Psoas muscle (tissue), 8 donors: ENCODE results near the gene NUP88. TPM values are rescaled to one million over a fixed set of nuclear protein-coding genes. Genes with fewer than 3 reads are reported as not detected.

Experiments used
- ATAC-seq, 4 donors: fragments of 200-7000 bp; cut with Tn5 transposase; one replicate each; pipeline ENCODE4 v1.9.1; 2020; ENCODE audit warnings: moderate library complexity in 3 of 4, mild to moderate bottlenecking in 2 of 4
- DNase-seq, 2 donors: peaks; one replicate each; pipeline ENCODE4 v3.0.0-alpha.2; 2020
- H3K27ac ChIP-seq: fragments of 200-600 bp; one replicate; pipeline ENCODE4 v1.8.0; 2022
- H3K27me3 ChIP-seq, 3 donors: fragments of 200-600 bp in 1 of 3; one replicate each; pipeline versions ENCODE4 v1.6.1 to v1.8.0; 2013 to 2022; ENCODE audit warnings: low read length in 2 of 3, mild to moderate bottlenecking in 2 of 3, moderate library complexity in 1 of 3; ENCODE audit not compliant: insufficient read depth in 3 of 3
- H3K36me3 ChIP-seq, 2 donors: fragments of 200-600 bp in 1 of 2; one replicate each; pipeline versions ENCODE4 v1.6.1 to v1.8.0; 2013 to 2022; ENCODE audit warnings: low read depth in 1 of 2, mild to moderate bottlenecking in 1 of 2, moderate library complexity in 1 of 2; ENCODE audit not compliant: insufficient read depth in 1 of 2
- H3K4me1 ChIP-seq: fragments of 200-600 bp; one replicate; pipeline ENCODE4 v1.8.0; 2022
- H3K4me3 ChIP-seq: fragments of 200-600 bp; one replicate; pipeline ENCODE4 v1.8.0; 2022; ENCODE audit warnings: mild to moderate bottlenecking
- H3K9me3 ChIP-seq: fragments of 200-600 bp; one replicate; pipeline ENCODE4 v1.8.0; 2022
- CTCF ChIP-seq: fragments of 200-600 bp; IDR thresholded peaks from one replicate; pipeline ENCODE4 v1.8.0; 2022; ENCODE audit warnings: antibody characterized with exemption
- WGBS, 3 donors: extraction: QIAGEN DNeasy Blood & Tissue Kit; methylation state at CpG; one replicate each; pipeline versions ENCODE4 v1.1.6 to v1.1.7; 2013; 5-methylcytosine and 5-hydroxymethylcytosine counted together
- intact Hi-C, 2 donors: fragments of 100-400 bp; cut with DNase I; formaldehyde crosslinking; loops; one replicate each; pipeline versions ENCODE4 v1.11.0 to v1.14.2; 2022
- polyA plus RNA-seq, 3 donors: library from polyadenylated mRNA; stranded (reverse); fragments of 200-250 nt; gene quantifications; one replicate each; pipeline ENCODE4 v1.2.3, GENCODE V29; 2013
- total RNA-seq, 4 donors: library from RNA; stranded (reverse); fragmentation: NEBNext Ultra II Directional in 2 of 4; extraction: Animal tissue kit (Norgen Biotek cat#: 25700) in 2 of 4; gene quantifications; one replicate each; pipeline versions ENCODE4 v1.2.1 to v1.2.4, GENCODE V29; 2021 to 2023
- donor health status: healthy with polysubstance abuse.
- donor health status: DM: no; HTN: no; CAD: no; lungs with moderate emphysema.
- donor health status: Bipolar disorder and iron deficiency.
- donor health status: healthy.
- donor health status: DM: yes; HTN: yes; CAD: no.
- donor health status: DM: no; HTN: no; CAD: no.
- donor health status: DM: no; HTN: no; CAD: no.
- donor health status: DM: yes; HTN: yes; CAD: no.

Gene NUP88
- total and polyA plus RNA-seq, 7 donors: 54.4 to 106 (median 82.6) TPM

DNA sequence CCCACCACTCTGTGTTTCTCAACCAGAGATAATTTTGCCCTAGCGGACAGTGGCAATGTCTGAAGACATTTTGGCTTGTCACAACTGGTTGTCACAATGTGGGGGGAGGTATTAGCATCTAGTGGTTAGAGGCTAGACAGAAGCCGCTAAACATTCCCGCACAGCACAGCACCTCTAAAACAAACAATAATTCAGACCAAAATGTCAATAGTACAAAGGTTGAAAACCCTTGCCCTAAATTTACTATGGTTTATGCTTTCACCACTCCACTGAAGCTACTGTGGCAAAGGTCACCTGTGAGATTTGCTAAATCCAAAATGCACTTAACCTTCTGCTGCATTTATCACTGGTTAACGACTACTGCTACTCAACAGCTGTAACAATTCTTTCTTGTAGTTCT is 14.1 kb downstream of the NUP88 start:
- DNase-seq (no peak), ATAC-seq (no peak)
- Histone ChIP-seq H3K4me1 (peaks cover 9% of the 10 kb centered on the region), H3K27me3 (no peaks in the 10 kb centered on the region), H3K9me3 (no peaks in the 10 kb centered on the region), H3K27ac (no peak overlapping the region), H3K36me3 (peaks cover 23 to 100% of the 10 kb centered on the region in 2 donors), H3K4me3 (no peak overlapping the region)
- WGBS, 3 donors: 84 to 92% (median 88%) methylated on average over 4 of the region's 4 CpGs
- TF ChIP-seq CTCF: no peak
- intact Hi-C loops: loop anchor here (1.0 to 10.0 kb wide), 3 partner anchors 21 to 51 kb away; no protein-coding TSS in a partner anchor

GRCh38 chr17:5399767-5400166 is 19.7 kb downstream of the NUP88 start:
- TF ChIP-seq CTCF: no peak
- WGBS, 3 donors: 88 to 98% (median 91%) methylated on average over 6 of the region's 6 CpGs
- no peak overlapping the region for H3K27ac ChIP-seq
- peaks cover 7 to 100% of the 10 kb centered on the region in 2 donors for H3K36me3 ChIP-seq
- no peaks in the 10 kb centered on the region for H3K9me3 ChIP-seq
- ATAC-seq (no peak), DNase-seq (no peak)
- H3K27me3 ChIP-seq: no peaks in the 10 kb centered on the region
- intact Hi-C loops: loop anchor here in 1 of 2 donors (10.0 kb wide), 1 partner anchor 45 kb away; no protein-coding TSS in a partner anchor
- H3K4me1 ChIP-seq: no peaks in the 10 kb centered on the region
- H3K4me3 ChIP-seq: no peak overlapping the region

GRCh38 chr17:5396612-5397011 is 22.9 kb downstream of the NUP88 start:
- Histone ChIP-seq H3K9me3 (no peaks in the 10 kb centered on the region), H3K4me1 (no peaks in the 10 kb centered on the region), H3K4me3 (no peak overlapping the region), H3K27me3 (no peaks in the 10 kb centered on the region), H3K36me3 (peaks cover 14 to 100% of the 10 kb centered on the region in 2 donors), H3K27ac (no peak overlapping the region)
- ATAC-seq: no peak
- TF ChIP-seq CTCF: no peak
- WGBS, 3 donors: 94 to 97% (median 95%) methylated on average over 2 of the region's 2 CpGs
- intact Hi-C loops: no loop called here
- DNase-seq: no peak

GRCh38 chr17:5391678-5392077 is 27.8 kb downstream of the NUP88 start:
- H3K27ac ChIP-seq: no peak overlapping the region
- peaks cover 28 to 100% of the 10 kb centered on the region in 2 donors for H3K36me3 ChIP-seq
- H3K4me3 ChIP-seq: no peak overlapping the region
- no peak for TF ChIP-seq CTCF
- 85 to 92% (median 89%) methylated on average over 5 of the region's 5 CpGs for WGBS, 3 donors
- DNase-seq: no peak
- peak in 3 of 4 donors; percentile 6 to 20 (median 8) for ATAC-seq
- intact Hi-C loops: no loop called here
- H3K27me3 ChIP-seq: no peaks in the 10 kb centered on the region
- H3K4me1 ChIP-seq: no peaks in the 10 kb centered on the region
- no peaks in the 10 kb centered on the region for H3K9me3 ChIP-seq

GRCh38 chr17:5381542-5381941 is 37.9 kb downstream of the NUP88 start:
- TF ChIP-seq CTCF: no peak
- no peaks in the 10 kb centered on the region for H3K9me3 ChIP-seq
- H3K27ac ChIP-seq: no peak overlapping the region
- WGBS, 3 donors: 92 to 96% (median 95%) methylated on average over 4 of the region's 4 CpGs
- intact Hi-C loops: no loop called here
- ATAC-seq (peak; percentile 10 to 27 (median 26)), DNase-seq (no peak)
- H3K27me3 ChIP-seq: no peaks in the 10 kb centered on the region
- no peak overlapping the region for H3K4me3 ChIP-seq
- no peaks in the 10 kb centered on the region for H3K4me1 ChIP-seq
- peaks cover 25 to 100% of the 10 kb centered on the region in 2 donors for H3K36me3 ChIP-seq
